ENCODE measurements around the gene SNX8. TPM values are rescaled to one million over a fixed set of nuclear protein-coding genes. Genes with fewer than 3 reads are reported as not detected.

The SNX8 gene
- total RNA-seq, 3 donors from 2014 or later, result 8.8 to 32.3 (median 20.3) TPM

DNA sequence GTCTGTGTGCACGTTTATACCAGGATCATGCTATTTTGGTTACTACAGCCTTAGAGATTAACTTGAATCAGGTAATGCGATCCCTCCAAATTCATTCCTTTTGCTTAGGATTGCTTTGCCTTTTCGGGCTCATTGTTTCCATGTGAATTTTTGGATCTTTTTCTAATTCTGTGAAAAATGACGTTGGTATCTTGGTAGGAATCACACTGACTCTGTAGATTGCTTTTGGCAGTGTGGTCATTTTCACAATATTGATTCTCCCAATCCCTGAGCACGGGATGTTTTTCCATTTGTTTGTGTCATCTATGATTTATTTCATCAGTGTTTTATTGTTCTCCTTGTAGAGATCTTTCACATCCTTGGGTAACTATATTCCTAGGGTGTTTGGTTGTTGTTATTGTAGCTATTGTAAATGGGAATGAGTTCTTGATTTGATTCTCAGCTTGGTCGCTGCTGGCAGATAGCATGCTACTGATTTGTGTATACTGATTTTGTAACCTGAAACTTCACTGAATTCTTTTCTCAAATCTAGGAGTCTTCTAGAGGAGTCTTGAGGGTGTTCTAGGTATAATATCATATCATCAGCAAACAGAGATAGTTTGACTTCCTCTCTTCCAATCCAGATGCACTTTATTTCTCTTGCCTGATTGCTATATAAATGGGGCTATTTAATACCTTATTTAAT, 18.2 kb downstream of the SNX8 start:
- intact Hi-C loops (cut with DNase I; ENCODE audit: low total_unique reads), result no loop called here
- TF ChIP-seq POLR2AphosphoS5 (IDR thresholded peaks at IDR 0.05) (no peak), POLR2A (IDR thresholded peaks at IDR 0.05) (no peak)
- TF ChIP-seq, protein P1, sequence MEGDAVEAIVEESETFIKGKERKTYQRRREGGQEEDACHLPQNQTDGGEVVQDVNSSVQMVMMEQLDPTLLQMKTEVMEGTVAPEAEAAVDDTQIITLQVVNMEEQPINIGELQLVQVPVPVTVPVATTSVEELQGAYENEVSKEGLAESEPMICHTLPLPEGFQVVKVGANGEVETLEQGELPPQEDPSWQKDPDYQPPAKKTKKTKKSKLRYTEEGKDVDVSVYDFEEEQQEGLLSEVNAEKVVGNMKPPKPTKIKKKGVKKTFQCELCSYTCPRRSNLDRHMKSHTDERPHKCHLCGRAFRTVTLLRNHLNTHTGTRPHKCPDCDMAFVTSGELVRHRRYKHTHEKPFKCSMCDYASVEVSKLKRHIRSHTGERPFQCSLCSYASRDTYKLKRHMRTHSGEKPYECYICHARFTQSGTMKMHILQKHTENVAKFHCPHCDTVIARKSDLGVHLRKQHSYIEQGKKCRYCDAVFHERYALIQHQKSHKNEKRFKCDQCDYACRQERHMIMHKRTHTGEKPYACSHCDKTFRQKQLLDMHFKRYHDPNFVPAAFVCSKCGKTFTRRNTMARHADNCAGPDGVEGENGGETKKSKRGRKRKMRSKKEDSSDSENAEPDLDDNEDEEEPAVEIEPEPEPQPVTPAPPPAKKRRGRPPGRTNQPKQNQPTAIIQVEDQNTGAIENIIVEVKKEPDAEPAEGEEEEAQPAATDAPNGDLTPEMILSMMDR (IDR thresholded peaks at IDR 0.05), result no peak
- no peaks in the 10 kb centered on the region for H3K4me1 ChIP-seq
- H3K4me3 ChIP-seq, result no peak overlapping the region
- H3K27me3 ChIP-seq, result no peaks in the 10 kb centered on the region
- H3K9me3 ChIP-seq, result no peaks in the 10 kb centered on the region
- no peak for DNase-seq (ENCODE audit: low spot score in 2 of 2)
- no peak overlapping the region for H3K27ac ChIP-seq
- no peaks in the 10 kb centered on the region for H3K36me3 ChIP-seq

DNA sequence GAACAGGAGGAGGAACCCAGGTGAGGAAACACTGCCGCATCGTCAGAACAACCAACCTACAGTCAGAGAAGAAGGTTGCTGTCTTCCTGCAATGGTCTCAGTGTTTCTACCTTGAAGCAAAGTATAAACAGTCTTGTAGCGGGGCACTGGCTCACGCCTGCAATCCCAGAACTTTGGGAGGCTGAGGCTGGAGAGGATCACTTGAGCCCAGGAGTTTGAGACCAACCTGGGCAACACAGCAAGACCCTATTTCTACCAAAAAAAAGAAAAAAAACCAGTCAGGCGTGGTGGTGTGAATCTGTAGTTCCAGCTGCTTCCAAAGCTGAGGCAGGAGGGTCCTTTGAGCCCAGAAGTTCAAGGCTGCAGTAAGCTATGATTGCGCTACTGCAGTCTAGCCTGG, 23.4 kb downstream of the SNX8 start:
- intact Hi-C loops (cut with DNase I; ENCODE audit: low total_unique reads), result no loop called here
- Histone ChIP-seq H3K9me3 (no peaks in the 10 kb centered on the region), H3K36me3 (no peaks in the 10 kb centered on the region), H3K27ac (no peak overlapping the region), H3K4me3 (no peak overlapping the region), H3K4me1 (no peaks in the 10 kb centered on the region), H3K27me3 (no peaks in the 10 kb centered on the region)
- no peak for DNase-seq (ENCODE audit: low spot score in 2 of 2)
- TF ChIP-seq POLR2AphosphoS5 (IDR thresholded peaks at IDR 0.05), result no peak
- no peak for TF ChIP-seq POLR2A (IDR thresholded peaks at IDR 0.05)
- TF ChIP-seq, protein P1 (IDR thresholded peaks at IDR 0.05), result no peak

DNA sequence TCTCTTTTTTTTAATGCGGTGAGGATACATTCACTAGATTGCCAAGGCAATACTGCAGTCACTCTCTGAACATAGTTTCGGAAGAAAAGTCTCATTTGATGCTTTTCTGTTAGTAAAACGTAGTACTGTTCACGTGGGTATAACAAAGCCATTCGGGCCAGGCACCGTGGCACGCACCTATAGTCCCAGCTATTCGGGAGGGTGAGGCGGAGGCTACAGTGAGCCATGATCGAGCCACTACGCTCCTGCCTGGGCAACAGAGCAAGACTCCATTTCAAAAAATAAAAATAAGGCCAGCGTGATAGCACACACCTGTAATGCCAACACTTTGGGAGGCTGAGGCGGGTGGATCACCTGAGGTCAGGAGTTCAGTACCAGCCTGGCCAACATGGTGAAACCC, 24.6 kb downstream of the SNX8 start:
- H3K27ac ChIP-seq, result no peak overlapping the region
- DNase-seq (ENCODE audit: low spot score in 2 of 2), result no peak
- intact Hi-C loops (cut with DNase I; ENCODE audit: low total_unique reads), result no loop called here

GRCh38 chr7:2289111-2289586, 25.1 kb downstream of the SNX8 start:
- H3K4me3 ChIP-seq, result no peak overlapping the region
- TF ChIP-seq POLR2A (IDR thresholded peaks at IDR 0.05), result no peak
- TF ChIP-seq, protein P1 (IDR thresholded peaks at IDR 0.05), result no peak
- TF ChIP-seq POLR2AphosphoS5 (IDR thresholded peaks at IDR 0.05), result no peak
- no peaks in the 10 kb centered on the region for H3K36me3 ChIP-seq
- no peak for DNase-seq (ENCODE audit: low spot score in 2 of 2)
- H3K27me3 ChIP-seq, result no peaks in the 10 kb centered on the region
- H3K27ac ChIP-seq, result no peak overlapping the region
- H3K4me1 ChIP-seq, result no peaks in the 10 kb centered on the region
- no peaks in the 10 kb centered on the region for H3K9me3 ChIP-seq
- intact Hi-C loops (cut with DNase I; ENCODE audit: low total_unique reads), result no loop called here

More for the DNA sequence above, 24.6 kb downstream of the SNX8 start:
- no peaks in the 10 kb centered on the region for H3K9me3 ChIP-seq
- no peaks in the 10 kb centered on the region for H3K4me1 ChIP-seq
- H3K27me3 ChIP-seq, result no peaks in the 10 kb centered on the region
- no peak overlapping the region for H3K4me3 ChIP-seq
- no peaks in the 10 kb centered on the region for H3K36me3 ChIP-seq
- TF ChIP-seq POLR2AphosphoS5 (IDR thresholded peaks at IDR 0.05), result no peak
- TF ChIP-seq, protein P1 (IDR thresholded peaks at IDR 0.05), result no peak
- TF ChIP-seq POLR2A (IDR thresholded peaks at IDR 0.05), result no peak

DNA sequence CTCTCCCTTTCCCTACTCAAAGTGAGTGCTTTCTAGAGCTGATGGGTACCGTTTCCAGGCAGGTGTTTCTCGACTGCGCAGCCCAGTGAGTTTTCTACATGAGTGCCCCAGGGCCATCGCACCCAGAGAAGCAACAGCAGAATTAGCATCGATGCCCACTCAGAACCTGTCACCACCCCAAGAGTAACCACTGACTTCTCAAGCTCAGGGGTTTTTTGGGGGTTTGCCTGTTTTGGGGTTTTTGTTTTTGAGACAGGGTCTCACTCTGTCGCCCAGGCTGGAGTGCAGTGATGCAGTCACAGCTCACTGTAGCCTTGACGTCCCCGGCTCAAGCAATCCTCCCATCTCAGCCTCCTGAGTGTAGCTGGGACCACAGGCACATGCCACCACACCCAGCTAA, 25.7 kb downstream of the SNX8 start:
- no peaks in the 10 kb centered on the region for H3K36me3 ChIP-seq
- intact Hi-C loops (cut with DNase I; ENCODE audit: low total_unique reads), result no loop called here
- no peaks in the 10 kb centered on the region for H3K27me3 ChIP-seq
- H3K4me1 ChIP-seq, result no peaks in the 10 kb centered on the region
- no peak overlapping the region for H3K27ac ChIP-seq
- TF ChIP-seq POLR2A (IDR thresholded peaks at IDR 0.05), result no peak
- TF ChIP-seq POLR2AphosphoS5 (IDR thresholded peaks at IDR 0.05), result no peak
- TF ChIP-seq, protein P1 (IDR thresholded peaks at IDR 0.05), result no peak
- no peaks in the 10 kb centered on the region for H3K9me3 ChIP-seq
- DNase-seq (ENCODE audit: low spot score in 2 of 2), result no peak
- H3K4me3 ChIP-seq, result no peak overlapping the region
